ENCODE data around the gene ZNF70. TPM values are rescaled to one million over a fixed set of nuclear protein-coding genes. Genes with fewer than 3 reads are reported as not detected.

ZNF70 gene
- total RNA-seq, 1 experiment from 2014 or later = 7.7 TPM

DNA sequence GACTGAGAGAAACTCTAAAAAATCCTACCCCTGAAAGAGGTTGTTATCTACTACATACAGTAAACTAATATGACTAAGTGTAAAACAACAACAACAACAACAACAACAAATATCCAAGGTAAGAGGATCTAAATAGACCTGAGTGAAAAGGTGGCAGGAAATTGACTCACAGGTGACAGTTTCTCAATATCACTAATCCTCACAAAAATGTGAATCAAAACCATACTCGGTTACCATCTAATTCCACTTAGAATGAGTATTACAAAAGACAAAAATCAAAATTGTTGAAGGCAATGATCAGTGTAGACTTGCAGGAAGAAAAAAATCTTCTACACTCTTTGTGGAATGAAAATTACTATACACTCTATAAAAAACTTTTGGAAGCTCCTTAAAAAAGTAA lies 42.6 kb downstream of the ZNF70 start:
- in situ Hi-C loops (cut with HindIII; ENCODE audit: low pct_unique_long_range_greater_than_20kb, low sequenced_read_pairs) = no loop called here
- DNase-seq (ENCODE audit: low read depth) = no peak

DNA sequence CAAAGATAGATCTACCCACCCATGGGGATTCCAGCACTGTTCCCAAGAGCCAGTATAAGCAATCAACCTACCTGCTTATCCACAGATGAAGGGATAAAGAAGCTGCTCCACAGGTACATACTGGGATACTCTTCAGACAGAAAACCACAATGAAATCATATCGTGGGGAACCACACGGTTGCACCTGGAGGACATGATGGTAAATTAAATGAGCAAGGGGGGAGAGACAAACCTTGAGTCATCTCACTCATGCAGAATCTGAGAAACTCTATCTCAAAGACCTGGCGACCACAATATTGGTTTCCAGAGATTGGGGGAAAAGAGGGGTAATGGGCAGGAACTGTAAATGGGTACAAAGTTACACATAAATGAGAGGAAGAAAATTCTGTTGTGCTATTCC lies 45.6 kb downstream of the ZNF70 start:
- no peak for DNase-seq (ENCODE audit: low read depth)
- in situ Hi-C loops (cut with HindIII; ENCODE audit: low pct_unique_long_range_greater_than_20kb, low sequenced_read_pairs) = no loop called here

DNA sequence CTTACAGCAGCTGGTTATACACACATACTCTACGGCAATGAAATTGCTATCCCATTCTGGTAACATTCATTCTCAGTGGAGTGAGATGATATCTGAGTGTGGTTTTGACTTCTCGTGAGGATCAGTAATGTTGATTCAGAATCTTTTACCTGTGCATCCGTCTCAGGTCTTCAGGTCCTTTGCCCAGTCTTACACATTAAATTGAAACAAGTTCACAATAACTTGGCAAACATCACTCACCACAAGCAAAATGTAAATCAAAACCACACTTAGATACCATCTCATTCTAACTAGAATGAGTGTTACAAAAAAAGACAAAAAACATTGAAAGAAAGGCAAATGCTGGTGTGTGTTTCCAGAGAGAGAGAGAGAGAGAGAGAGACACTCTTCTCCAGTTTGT lies 46.1 kb downstream of the ZNF70 start:
- no peak for DNase-seq (ENCODE audit: low read depth)
- in situ Hi-C loops (cut with HindIII; ENCODE audit: low pct_unique_long_range_greater_than_20kb, low sequenced_read_pairs) = no loop called here

DNA sequence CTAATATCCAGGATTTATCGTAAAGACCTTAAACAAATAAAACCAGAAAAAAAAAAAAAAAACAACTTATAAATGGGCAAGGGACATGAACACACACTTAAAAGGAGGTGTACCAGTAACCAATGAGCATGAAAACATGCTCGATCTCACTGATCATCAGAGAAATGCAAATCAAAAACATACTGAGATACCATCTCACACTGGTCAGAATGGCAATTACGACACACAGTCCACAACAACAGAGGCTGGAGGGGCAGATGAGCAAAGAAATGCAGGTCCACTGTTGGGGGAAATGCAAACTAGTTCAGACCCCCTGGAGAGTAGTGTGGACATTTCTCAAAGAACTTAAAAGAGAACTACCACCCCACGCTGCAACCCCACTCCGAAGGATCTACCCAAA lies 46.9 kb downstream of the ZNF70 start:
- in situ Hi-C loops (cut with HindIII; ENCODE audit: low pct_unique_long_range_greater_than_20kb, low sequenced_read_pairs) = no loop called here

DNA sequence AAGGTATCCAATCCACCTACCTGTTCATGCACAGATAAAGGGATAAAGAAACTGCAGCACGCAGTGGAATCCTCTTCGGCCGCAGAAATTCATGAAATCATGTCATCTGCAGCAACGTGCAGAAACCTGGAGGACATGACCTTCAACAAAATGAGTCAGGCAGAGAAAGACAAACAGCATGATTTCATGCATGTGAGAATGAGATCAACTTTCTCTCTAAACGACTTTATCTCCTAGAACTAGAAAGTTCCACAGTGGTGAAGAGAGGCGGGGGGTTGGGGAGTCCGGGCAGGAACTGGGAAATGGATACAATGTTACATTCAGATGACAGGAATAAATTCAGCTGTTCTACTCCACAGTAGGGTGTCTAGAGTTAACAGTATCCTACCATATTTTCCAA lies 50.2 kb downstream of the ZNF70 start:
- DNase-seq (ENCODE audit: low read depth) = no peak
- in situ Hi-C loops (cut with HindIII; ENCODE audit: low pct_unique_long_range_greater_than_20kb, low sequenced_read_pairs) = no loop called here

More for the DNA sequence above, 46.9 kb downstream of the ZNF70 start:
- no peak for DNase-seq (ENCODE audit: low read depth)

DNA sequence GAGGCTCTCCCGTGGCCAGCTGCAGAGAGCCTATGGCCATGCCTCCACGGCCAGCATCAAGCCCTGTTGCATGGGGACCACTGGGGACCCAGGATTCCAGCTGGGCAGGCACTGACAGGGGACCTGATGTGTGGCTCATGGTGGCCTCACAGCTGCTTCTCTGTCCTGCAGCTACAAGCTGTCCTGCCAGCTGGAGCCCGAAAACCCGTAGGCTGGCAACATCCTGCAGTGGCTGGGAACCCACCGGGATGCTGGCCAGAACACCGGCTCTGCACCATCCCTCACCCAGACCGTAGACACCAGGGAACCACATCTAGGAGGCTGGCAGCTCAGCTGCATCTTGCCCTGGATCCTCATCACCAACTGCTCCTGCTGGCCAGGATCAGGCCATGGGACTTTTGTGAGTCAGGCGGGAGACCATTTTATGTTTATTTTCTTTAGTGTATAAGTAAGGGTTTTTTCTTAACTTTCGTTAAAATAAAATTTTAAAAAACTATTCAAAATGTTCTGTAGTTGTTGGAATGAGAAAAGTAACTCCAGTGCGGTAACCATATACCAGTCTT lies 52.2 kb downstream of the ZNF70 start:
- in situ Hi-C loops (cut with HindIII; ENCODE audit: low pct_unique_long_range_greater_than_20kb, low sequenced_read_pairs) = no loop called here
- DNase-seq (ENCODE audit: low read depth) = no peak

DNA sequence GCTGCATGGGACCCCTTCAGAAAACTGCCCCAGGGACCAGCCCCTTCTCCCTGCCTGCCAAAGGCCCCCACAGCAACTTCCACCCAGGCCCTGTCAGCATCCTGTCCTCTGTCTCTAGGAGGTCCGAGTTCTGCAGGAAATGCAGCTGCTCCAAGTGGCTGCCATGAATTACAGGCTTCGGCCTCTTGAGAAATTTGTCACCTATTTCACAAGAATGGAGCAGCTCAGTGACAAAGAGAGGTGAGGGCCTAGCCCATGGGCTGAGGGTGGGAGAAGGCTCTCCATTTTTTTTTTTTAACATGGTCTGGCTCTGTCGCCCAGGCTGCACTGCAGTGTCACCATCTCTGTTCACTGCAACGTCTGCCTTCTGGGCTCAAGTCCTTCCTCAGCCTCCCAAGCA lies 52.8 kb downstream of the ZNF70 start:
- in situ Hi-C loops (cut with HindIII; ENCODE audit: low pct_unique_long_range_greater_than_20kb, low sequenced_read_pairs) = no loop called here

DNA sequence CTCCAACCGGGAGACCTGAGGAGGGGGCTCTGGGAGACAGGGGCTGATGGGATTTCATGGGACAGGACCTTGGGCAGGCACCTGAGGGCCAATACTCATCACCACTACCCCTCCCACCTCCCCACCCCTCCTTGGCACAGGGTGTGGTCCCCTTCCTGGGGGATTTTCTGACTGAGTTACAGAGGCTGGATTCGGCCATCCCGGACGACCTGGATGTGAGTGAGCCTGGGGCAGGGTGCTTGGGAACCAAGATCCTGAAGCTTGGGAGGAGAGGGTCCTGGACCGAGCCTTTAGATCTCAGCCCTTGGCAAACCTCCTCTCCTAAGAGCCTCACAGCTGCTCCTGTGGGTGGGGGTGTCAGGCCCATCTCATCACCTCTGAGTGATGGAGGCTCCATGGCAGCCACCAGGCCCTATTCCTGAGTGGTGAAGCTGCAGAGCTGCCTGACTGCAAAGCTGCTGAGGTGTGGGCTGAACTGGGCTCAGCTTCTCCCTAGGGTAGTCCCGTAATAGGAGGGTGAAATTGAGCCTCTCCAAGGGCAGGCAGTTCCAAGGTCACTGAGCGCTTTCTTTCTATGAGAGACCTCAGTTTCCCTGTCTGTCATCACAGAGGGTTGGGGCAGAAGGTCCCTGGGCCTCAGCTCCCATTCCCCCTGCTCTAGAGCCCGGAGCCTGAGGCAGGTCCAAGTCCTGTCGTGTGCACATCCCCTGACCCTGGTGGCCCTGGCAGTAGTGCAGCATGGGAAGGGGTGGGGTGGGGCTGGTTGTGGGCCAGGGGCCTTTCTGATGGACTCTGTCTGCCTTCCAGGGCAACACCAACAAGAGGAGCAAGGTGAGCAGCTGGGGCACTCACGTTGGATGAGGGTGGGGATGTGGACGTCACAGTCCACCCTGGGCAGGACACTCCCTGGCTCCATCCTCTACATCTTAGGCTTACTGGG lies 53.6 kb downstream of the ZNF70 start:
- DNase-seq (ENCODE audit: low read depth) = no peak
- in situ Hi-C loops (cut with HindIII; ENCODE audit: low pct_unique_long_range_greater_than_20kb, low sequenced_read_pairs) = no loop called here

More for the DNA sequence above, 52.8 kb downstream of the ZNF70 start:
- no peak for DNase-seq (ENCODE audit: low read depth)

DNA sequence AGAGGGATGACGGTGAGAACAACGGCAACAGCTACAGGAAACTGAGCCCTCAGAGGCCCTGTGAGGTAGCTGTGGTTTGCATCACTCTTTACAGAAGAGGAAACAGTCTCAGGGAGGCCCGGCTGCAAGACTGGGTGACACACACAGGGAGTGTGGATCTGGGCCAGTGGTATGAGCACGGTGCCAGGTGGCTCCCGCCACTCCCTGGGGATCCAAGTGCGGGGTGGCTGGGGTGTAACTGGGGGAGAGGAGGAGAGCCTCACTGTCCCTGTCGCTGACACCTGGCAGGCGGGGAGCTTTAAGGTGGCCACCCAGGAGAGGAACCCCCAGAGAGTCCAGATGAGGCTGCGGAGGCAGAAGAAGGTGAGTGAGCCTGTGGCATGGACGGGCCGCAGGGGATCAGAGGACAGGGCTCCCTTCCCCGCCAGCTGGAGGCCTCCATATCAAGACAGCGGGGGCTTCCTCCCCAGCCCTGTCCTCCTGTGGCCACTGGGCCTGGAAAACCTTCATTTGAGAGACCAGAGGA lies 54.5 kb downstream of the ZNF70 start:
- no peak for DNase-seq (ENCODE audit: low read depth)
- in situ Hi-C loops (cut with HindIII; ENCODE audit: low pct_unique_long_range_greater_than_20kb, low sequenced_read_pairs) = no loop called here

DNA sequence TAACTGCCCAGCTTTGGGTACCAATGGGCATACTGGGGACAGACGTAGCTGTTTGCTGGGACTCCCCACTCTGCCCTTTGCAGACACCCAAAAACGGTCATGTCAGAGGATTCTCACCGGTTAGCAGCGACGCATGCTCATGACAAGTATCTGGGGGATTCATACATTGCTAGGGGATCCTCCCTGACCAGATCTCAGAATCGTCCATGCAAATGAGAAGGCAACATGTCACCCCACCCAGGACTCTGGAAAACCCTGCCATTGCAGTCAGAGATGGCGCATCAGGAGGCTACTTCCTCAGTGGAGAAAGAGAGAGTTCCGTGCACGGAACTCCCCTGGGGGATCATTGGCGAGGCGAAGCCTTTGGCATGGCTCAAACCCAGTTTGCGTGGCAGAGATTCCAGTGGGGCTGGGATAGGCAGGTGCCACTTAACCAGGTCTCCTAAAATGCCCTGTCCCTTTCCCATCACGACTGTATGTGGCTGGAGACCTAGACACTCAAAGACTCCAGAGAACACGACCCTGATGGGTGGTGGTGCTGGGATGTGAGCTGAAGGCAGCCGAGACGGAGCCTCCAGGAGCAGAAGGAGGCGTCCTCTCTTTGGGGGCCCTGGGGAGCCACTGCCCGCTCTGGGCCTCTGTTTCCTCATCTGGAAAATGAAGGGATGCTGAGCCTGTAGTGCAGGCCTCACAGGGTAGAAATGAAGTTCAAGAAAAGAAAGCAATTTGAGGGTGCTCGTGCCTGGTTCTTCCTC lies 55.2 kb downstream of the ZNF70 start:
- in situ Hi-C loops (cut with HindIII; ENCODE audit: low pct_unique_long_range_greater_than_20kb, low sequenced_read_pairs) = no loop called here
- DNase-seq (ENCODE audit: low read depth) = no peak

DNA sequence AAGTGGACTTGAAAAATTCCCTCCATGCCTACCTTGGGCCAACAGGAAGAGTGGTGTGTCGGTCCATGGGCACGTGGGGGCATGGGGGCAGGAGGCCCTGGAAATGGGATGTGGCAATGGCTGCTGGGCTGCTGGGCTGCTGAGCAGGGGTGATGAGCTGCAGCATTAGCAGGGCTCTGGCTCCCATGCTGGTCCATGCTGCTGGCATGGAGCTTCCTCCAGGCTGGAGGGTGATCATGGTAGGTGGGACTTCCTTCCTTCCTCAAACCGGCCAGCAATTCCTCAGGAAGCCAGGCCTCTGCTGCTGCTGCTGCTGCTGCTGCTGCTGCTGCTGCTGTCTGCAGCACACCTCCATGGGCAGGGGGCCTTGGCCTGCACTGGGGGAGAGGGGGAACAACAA lies 55.8 kb downstream of the ZNF70 start:
- no peak for DNase-seq (ENCODE audit: low read depth)
- in situ Hi-C loops (cut with HindIII; ENCODE audit: low pct_unique_long_range_greater_than_20kb, low sequenced_read_pairs) = no loop called here

DNA sequence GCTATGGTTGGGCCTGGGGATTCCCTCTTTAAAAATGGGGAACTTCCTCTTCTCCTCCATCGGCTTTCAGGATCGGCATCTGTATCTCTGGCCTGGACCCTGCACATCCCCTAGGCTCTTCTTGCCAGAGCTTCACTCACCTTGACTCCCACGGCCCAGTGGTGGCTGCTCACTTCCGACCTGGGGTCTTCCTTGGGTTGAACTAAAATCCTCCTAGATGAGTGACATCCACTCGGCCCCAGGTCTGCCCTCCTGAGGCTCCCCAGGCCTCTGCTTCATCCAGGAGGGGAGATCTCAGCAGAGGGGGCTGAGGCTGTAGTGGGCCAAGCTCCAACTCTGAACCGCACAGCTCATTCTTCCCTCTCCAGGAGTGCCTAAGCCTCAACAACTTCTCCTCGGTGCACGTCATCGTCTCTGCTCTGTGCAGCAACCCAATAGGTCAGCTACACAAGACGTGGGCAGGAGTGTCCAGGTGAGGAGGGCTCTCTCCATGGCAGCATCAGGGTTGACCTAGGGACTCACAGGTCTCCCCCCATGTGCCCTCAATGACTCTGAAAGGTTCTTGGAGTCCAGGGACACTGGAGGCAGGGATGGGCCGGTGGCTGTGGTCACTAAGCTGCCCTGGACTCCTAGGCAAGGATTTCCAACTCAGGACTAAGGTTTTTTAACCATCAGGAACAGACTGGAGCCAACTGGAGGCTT lies 56.8 kb downstream of the ZNF70 start:
- DNase-seq (ENCODE audit: low read depth) = no peak
- in situ Hi-C loops (cut with HindIII; ENCODE audit: low pct_unique_long_range_greater_than_20kb, low sequenced_read_pairs) = no loop called here

DNA sequence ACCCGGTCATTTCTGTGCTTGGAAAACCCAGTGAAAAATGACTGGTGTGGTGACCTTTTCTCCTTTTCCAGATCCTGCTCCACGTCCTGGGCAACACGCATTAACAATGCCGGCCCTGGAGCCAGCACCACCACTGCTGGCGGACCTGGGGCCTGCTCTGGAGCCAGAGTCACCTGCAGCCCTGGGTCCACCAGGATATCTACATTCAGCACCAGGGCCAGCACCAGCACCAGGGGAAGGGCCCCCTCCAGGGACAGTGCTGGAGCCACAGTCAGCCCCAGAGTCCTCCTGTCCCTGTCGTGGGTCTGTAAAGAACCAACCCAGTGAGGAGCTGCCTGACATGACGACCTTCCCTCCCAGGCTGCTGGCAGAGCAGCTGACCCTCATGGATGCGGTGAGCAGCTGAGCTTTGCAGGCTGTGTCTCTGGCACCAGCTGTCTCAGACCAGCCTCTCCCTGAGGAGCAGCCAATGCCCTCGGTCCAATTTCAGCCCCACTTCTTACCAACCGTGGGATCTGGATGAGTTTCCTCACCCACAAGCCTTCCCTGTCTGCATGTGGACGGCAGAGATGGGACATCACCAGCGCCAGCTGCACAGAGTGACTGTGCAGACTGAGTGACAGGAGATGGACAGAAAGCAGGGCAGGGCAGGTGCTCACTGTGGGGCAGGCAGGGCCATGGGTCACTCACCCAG lies 58.2 kb downstream of the ZNF70 start:
- in situ Hi-C loops (cut with HindIII; ENCODE audit: low pct_unique_long_range_greater_than_20kb, low sequenced_read_pairs) = no loop called here

DNA sequence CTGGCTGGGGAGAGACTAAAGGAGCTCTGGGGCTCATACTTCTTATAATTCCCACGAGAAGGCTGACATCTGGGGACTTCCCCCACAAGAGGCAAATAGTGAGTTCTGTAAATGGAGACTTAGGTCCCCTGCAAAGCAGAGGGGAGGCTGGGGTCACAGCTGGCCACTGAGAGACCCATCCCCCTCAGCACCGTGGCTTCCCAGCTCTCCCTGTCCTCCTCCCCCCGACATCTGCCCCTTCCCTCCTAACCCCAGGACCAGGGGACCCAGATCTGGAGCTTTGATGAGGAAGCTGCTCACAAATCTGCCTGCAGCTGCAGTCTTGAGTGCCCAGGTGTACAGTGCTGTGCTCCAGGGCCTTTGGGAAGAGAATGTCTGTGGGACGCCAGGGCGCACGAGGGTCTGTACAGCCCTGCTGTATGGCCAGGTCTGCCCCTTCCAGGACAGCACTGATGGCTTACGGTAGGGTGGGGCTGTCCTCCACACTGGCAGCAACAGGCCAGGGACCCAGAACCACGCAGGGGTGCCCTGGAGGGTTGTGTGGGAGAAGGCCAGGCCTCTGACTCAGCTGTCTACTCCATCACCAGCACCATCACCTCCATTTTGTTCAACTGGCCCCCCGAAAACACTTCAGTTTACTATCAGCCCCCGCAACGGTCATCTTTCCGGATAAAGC lies 59.0 kb downstream of the ZNF70 start:
- in situ Hi-C loops (cut with HindIII; ENCODE audit: low pct_unique_long_range_greater_than_20kb, low sequenced_read_pairs) = no loop called here
- DNase-seq (ENCODE audit: low read depth) = no peak

More for the DNA sequence above, 58.2 kb downstream of the ZNF70 start:
- DNase-seq (ENCODE audit: low read depth) = no peak

DNA sequence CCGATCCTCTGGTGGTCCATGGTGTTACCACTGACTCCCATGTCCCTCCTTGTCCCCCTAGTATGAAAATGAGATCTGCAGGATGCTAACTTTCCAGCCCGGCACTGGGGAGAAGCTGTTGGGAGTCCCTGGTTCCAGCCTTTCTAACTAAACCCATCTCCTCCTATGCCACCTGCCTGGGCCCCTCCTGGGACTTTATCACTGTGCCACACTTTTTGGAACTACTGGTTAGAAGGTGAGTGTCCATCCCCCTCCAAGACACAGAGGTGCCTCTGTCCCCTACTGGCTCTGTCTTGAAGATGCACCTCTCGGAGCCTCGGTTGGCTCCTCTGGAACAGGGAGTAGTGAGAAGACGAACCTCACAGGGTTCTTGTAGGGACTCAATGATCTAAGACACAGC lies 60.2 kb downstream of the ZNF70 start, which contains the start of gene RGL4:
Gene RGL4, plus strand, starts transcription at position 301 of the 400 bp plus-strand sequence. CDS start 1,018 bp downstream, outside the sequence.
- DNase-seq (ENCODE audit: low read depth) = no peak
- in situ Hi-C loops (cut with HindIII; ENCODE audit: low pct_unique_long_range_greater_than_20kb, low sequenced_read_pairs) = no loop called here

DNA sequence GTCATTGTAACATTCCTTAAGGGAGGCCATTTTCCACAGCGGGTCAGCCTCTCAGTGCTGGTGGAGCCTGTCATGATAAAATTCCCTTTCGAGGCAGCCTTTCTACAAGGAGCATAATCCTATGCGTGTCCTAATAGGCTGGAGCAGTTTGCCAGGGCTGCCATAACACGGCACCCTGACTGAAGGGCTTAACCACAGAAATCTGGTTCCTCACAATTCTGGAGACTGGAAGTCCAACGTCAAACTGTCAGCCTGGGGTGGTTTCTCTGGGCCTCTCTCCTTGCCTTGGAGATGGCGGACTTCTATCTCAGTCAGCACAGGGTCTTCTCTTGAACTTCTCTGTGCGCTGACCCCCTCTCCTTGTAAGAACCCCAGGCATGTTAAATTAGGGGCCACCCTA lies 61.5 kb downstream of the ZNF70 start:
- DNase-seq (ENCODE audit: low read depth) = no peak
- in situ Hi-C loops (cut with HindIII; ENCODE audit: low pct_unique_long_range_greater_than_20kb, low sequenced_read_pairs) = no loop called here
